ENCODE measurements around the gene CEP72.

The CEP72 gene

GRCh38 chr5:573976-574375 lies 38.2 kb upstream of the CEP72 start:
- TF ChIP-seq YY1 (IDR thresholded peaks at IDR 0.05; ENCODE audit: low read depth) (no peak), TEAD4 (IDR thresholded peaks at IDR 0.05) (no peak), CEBPB (IDR thresholded peaks at IDR 0.05) (no peak), TAF1 (IDR thresholded peaks at IDR 0.05; ENCODE audit: low read depth) (no peak), REST (IDR thresholded peaks at IDR 0.05; ENCODE audit: low read depth) (no peak), CREB1 (IDR thresholded peaks at IDR 0.05; ENCODE audit: low read depth) (no peak), MAX (IDR thresholded peaks at IDR 0.05) (no peak), USF1 (IDR thresholded peaks at IDR 0.05) (no peak)

- TF ChIP-seq YY1 (IDR thresholded peaks at IDR 0.05; ENCODE audit: low read depth) (no peak), REST (IDR thresholded peaks at IDR 0.05; ENCODE audit: low read depth) (no peak), CREB1 (IDR thresholded peaks at IDR 0.05; ENCODE audit: low read depth) (no peak), EGR1 (IDR thresholded peaks at IDR 0.05) (no peak), FOXM1 (IDR thresholded peaks at IDR 0.05; ENCODE audit: borderline replicate concordance, low read depth) (no peak), CEBPB (IDR thresholded peaks at IDR 0.05) (no peak), MAX (IDR thresholded peaks at IDR 0.05) (no peak), TEAD4 (IDR thresholded peaks at IDR 0.05) (no peak), TAF1 (IDR thresholded peaks at IDR 0.05; ENCODE audit: low read depth) (no peak), TCF12 (IDR thresholded peaks at IDR 0.05; ENCODE audit: low read depth) (no peak), NFIC (IDR thresholded peaks at IDR 0.05) (no peak)
Measured at GRCh38 chr5:574906-575305, 37.2 kb upstream of the CEP72 start.

- TF ChIP-seq TAF1 (IDR thresholded peaks at IDR 0.05; ENCODE audit: low read depth) (no peak), CREB1 (IDR thresholded peaks at IDR 0.05; ENCODE audit: low read depth) (no peak), CEBPB (IDR thresholded peaks at IDR 0.05) (no peak), YY1 (IDR thresholded peaks at IDR 0.05; ENCODE audit: low read depth) (no peak), FOXM1 (IDR thresholded peaks at IDR 0.05; ENCODE audit: borderline replicate concordance, low read depth) (no peak), MAX (IDR thresholded peaks at IDR 0.05) (no peak), EP300 (IDR thresholded peaks at IDR 0.05; ENCODE audit: borderline replicate concordance) (no peak), EGR1 (IDR thresholded peaks at IDR 0.05) (no peak), USF1 (IDR thresholded peaks at IDR 0.05) (no peak), ZBTB7A (IDR thresholded peaks at IDR 0.05; ENCODE audit: low read depth) (no peak), RAD21 (IDR thresholded peaks at IDR 0.05; ENCODE audit: low read depth) (no peak), REST (IDR thresholded peaks at IDR 0.05; ENCODE audit: low read depth) (no peak), NFIC (IDR thresholded peaks at IDR 0.05) (no peak), TEAD4 (IDR thresholded peaks at IDR 0.05) (no peak), TCF12 (IDR thresholded peaks at IDR 0.05; ENCODE audit: low read depth) (no peak)
Measured at GRCh38 chr5:575636-576035, 36.5 kb upstream of the CEP72 start.

GRCh38 chr5:577800-578199 lies 34.3 kb upstream of the CEP72 start:
- no peak for TF ChIP-seq RAD21 (IDR thresholded peaks at IDR 0.05; ENCODE audit: low read depth)
- no peak for TF ChIP-seq MAX (IDR thresholded peaks at IDR 0.05)
- no peak for TF ChIP-seq EP300 (IDR thresholded peaks at IDR 0.05; ENCODE audit: borderline replicate concordance)
- TF ChIP-seq TEAD4 (IDR thresholded peaks at IDR 0.05): no peak
- no peak for TF ChIP-seq FOXM1 (IDR thresholded peaks at IDR 0.05; ENCODE audit: borderline replicate concordance, low read depth)
- TF ChIP-seq CEBPB (IDR thresholded peaks at IDR 0.05): no peak
- no peak for TF ChIP-seq YY1 (IDR thresholded peaks at IDR 0.05; ENCODE audit: low read depth)
- no peak for TF ChIP-seq NFIC (IDR thresholded peaks at IDR 0.05)
- no peak for TF ChIP-seq EGR1 (IDR thresholded peaks at IDR 0.05)
- no peak for TF ChIP-seq TCF12 (IDR thresholded peaks at IDR 0.05; ENCODE audit: low read depth)

All from Ishikawa (cell line).